Gastroesophageal sphincter (tissue), 3 donors: ENCODE measurements around the gene MRPS15.
"Not testable (repeated sequence)": the region's sequence is repeated elsewhere in the genome, so short reads cannot be mapped to it uniquely, and the experiment has no call there.

Source experiments
- POLR2AphosphoS5 ChIP-seq: sonication (generic); formaldehyde crosslinking; IDR thresholded peaks from one replicate; pipeline ENCODE4 v1.6.1; 2017; ENCODE audit warnings: antibody characterized with exemption
- TF ChIP-seq, protein P1 (sequence below), 4 experiments: fragments of 200-600 bp in 2 of 4; fragments of 450-650 bp in 2 of 4; sonication (generic) in 1 of 4; IDR thresholded peaks; one replicate each; pipeline ENCODE4 v1.5.1; 2017 to 2019; ENCODE audit warnings: antibody characterized with exemption in 4 of 4, mild to moderate bottlenecking in 2 of 4, moderate library complexity in 2 of 4

DNA sequence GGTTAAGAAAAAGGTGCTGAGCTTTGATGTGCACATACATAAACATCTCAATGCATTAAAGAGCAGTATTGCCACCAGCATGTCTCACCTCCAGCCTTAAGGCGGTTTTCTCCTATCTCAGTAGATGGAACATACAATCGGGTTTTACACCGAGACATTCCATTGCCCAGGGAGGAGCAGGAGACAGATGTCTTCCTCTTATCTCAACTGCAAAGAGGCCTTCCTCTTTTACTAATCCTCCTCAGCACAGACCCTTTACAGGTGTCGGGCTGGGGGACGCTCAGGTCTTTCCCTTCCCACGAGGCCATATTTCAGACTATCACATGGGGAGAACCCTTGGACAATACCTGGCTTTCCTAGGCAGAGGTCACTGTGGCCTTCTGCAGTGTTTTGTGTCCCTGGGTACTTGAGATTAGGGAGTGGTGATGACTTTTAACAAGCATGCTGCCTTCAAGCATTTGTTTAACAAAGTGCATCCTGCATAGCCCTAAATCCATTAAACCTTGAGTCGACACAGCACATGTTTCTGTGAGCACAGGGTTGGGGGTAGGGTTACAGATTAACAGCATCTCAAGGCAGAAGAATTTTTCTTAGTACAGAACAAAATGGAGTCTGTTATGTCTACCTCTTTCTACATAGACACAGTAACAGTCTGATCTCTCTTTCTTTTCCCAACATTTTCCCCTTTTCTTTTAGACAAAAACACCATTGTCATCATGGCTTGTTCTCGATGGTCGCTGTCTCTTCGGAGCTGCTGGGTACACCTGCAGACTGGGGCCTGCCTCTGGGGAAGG is 25.3 kb upstream of the MRPS15 start:
- TF ChIP-seq POLR2AphosphoS5: not testable (repeated sequence)
- TF ChIP-seq, protein P1, sequence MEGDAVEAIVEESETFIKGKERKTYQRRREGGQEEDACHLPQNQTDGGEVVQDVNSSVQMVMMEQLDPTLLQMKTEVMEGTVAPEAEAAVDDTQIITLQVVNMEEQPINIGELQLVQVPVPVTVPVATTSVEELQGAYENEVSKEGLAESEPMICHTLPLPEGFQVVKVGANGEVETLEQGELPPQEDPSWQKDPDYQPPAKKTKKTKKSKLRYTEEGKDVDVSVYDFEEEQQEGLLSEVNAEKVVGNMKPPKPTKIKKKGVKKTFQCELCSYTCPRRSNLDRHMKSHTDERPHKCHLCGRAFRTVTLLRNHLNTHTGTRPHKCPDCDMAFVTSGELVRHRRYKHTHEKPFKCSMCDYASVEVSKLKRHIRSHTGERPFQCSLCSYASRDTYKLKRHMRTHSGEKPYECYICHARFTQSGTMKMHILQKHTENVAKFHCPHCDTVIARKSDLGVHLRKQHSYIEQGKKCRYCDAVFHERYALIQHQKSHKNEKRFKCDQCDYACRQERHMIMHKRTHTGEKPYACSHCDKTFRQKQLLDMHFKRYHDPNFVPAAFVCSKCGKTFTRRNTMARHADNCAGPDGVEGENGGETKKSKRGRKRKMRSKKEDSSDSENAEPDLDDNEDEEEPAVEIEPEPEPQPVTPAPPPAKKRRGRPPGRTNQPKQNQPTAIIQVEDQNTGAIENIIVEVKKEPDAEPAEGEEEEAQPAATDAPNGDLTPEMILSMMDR (IDR thresholded peaks at IDR 0.05): not testable (repeated sequence)
